SH-SY5Y (cell line): ENCODE results near the gene MBNL1.

Experiments used
- GATA2 ChIP-seq: IDR thresholded peaks from 2 replicates; pipeline ENCODE4 v1.6.1; 2011; ENCODE audit warnings: mild to moderate bottlenecking, low read depth, low read length
- GATA3 ChIP-seq: IDR thresholded peaks from 2 replicates; pipeline ENCODE4 v1.6.1; 2011; ENCODE audit warnings: low read depth, mild to moderate bottlenecking, low read length, moderate library complexity

DNA sequence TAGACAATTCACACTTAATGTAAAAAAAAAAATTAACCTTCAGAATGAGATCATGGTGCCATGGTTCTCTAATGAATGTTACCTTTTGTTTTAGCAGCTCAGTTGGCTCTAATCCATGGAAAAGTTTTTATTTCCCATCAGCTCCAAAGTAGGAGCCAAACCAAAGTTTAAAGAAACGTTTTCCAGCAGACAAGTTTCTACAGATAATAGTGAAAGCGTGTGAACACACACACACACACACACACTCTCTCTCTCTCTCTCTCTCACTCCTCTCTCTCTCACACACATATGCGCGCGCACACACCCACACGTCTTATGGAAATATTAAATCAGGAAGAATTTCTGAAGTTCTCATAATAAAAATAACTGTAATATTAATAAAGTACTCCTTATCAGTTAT is 46.9 kb downstream of the MBNL1 start:
- TF ChIP-seq GATA2 (no peak), GATA3 (no peak)
